MM.1S (cell line): Measurements from ENCODE around the gene SYNGR2.

ENCODE experiments used
- CTCF ChIP-seq: fragments of 300-600 bp; sonication (generic); IDR thresholded peaks from 2 replicates; pipeline ENCODE4 v1.5.1; 2016; ENCODE audit warnings: antibody characterized with exemption, low read length, mixed read lengths
- EZH2 ChIP-seq: fragments of 300-600 bp; sonication (generic); optimal IDR thresholded peaks from 2 replicates; pipeline ENCODE3; 2017; ENCODE audit warnings: low read depth, mild to moderate bottlenecking, antibody characterized with exemption, low read length, mixed read lengths
- EZH2phosphoT487 ChIP-seq: fragments of 300-600 bp; sonication (generic); IDR thresholded peaks from 2 replicates; pipeline ENCODE4 v1.6.1; 2018; ENCODE audit warnings: antibody characterized with exemption, low read length

GRCh38 chr17:78121801-78122215 is 46.6 kb upstream of the SYNGR2 start:
- TF ChIP-seq CTCF: no peak
- no peak for TF ChIP-seq EZH2
- TF ChIP-seq EZH2phosphoT487: no peak
